KMS-11 (cell line): ENCODE results near the gene CDC73.
"Not testable (repeated sequence)": the region's sequence is repeated elsewhere in the genome, so short reads cannot be mapped to it uniquely, and the experiment has no call there.

ENCODE experiments used
- H2AFZ ChIP-seq: fragments of 200-600 bp; sonication (generic); 2 replicates; pipeline ENCODE4 v1.6.1; 2016; ENCODE audit warnings: antibody characterized with exemption, mixed run types, low read depth
- H3K27ac ChIP-seq: fragments of 200-600 bp; sonication (generic); 2 replicates; pipeline ENCODE4 v1.6.1; 2016; ENCODE audit warnings: mild to moderate bottlenecking, mixed run types
- H3K27me3 ChIP-seq: fragments of 200-600 bp; sonication (generic); 2 replicates; pipeline ENCODE4 v1.6.1; 2017; ENCODE audit warnings: mild to moderate bottlenecking, low read depth, mixed run types, moderate library complexity; ENCODE audit not compliant: insufficient read depth
- H3K36me3 ChIP-seq: fragments of 200-600 bp; sonication (generic); 2 replicates; pipeline ENCODE4 v1.6.1; 2017; ENCODE audit warnings: mild to moderate bottlenecking, mixed run types; ENCODE audit not compliant: insufficient read depth
- H3K4me1 ChIP-seq: fragments of 200-600 bp; sonication (generic); 2 replicates; pipeline ENCODE4 v1.6.1; 2016; ENCODE audit warnings: mild to moderate bottlenecking, low read depth, mixed run types; ENCODE audit not compliant: poor library complexity, severe bottlenecking
- H3K4me2 ChIP-seq: fragments of 200-600 bp; sonication (generic); 2 replicates; pipeline ENCODE4 v1.7.0; 2016; ENCODE audit warnings: mild to moderate bottlenecking, mixed run types
- H3K4me3 ChIP-seq: fragments of 200-600 bp; sonication (generic); IDR thresholded peaks from 2 replicates; pipeline ENCODE4 v1.6.1; 2017; ENCODE audit warnings: low read depth, low read length, mixed read lengths; ENCODE audit not compliant: insufficient read depth
- H3K79me2 ChIP-seq: fragments of 200-600 bp; sonication (generic); 2 replicates; pipeline ENCODE4 v1.6.1; 2016; ENCODE audit warnings: low read depth, mixed run types; ENCODE audit not compliant: insufficient read depth
- H3K9ac ChIP-seq: fragments of 200-600 bp; sonication (generic); 2 replicates; pipeline ENCODE4 v1.6.1; 2016; ENCODE audit warnings: mild to moderate bottlenecking, mixed run types
- H4K20me1 ChIP-seq: fragments of 200-600 bp; sonication (generic); 2 replicates; pipeline ENCODE4 v1.6.1; 2016; ENCODE audit warnings: mild to moderate bottlenecking, mixed run types; ENCODE audit not compliant: insufficient read depth
- CTCF ChIP-seq: fragments of 200-600 bp; sonication (generic); conservative IDR thresholded peaks from 2 replicates; pipeline ENCODE4 v1.6.1; 2017; ENCODE audit warnings: low read depth, mild to moderate bottlenecking, antibody characterized with exemption, low read length, moderate library complexity, mixed read lengths

CDC73 gene

GRCh38 chr1:193260896-193261295 lies 139.1 kb downstream of the CDC73 start:
- Histone ChIP-seq H2AFZ (no peak overlapping the region), H4K20me1 (no peaks in the 10 kb centered on the region)

GRCh38 chr1:193262661-193263060 lies 140.8 kb downstream of the CDC73 start:
- Histone ChIP-seq H3K27me3 (no peaks in the 10 kb centered on the region), H3K4me2 (no peak overlapping the region), H2AFZ (no peak overlapping the region), H3K9ac (no peak overlapping the region), H3K79me2 (no peaks in the 10 kb centered on the region), H3K36me3 (no peaks in the 10 kb centered on the region), H3K4me1 (peaks cover 19% of the 10 kb centered on the region), H4K20me1 (no peaks in the 10 kb centered on the region), H3K4me3 (no peak overlapping the region), H3K27ac (no peak overlapping the region)
- TF ChIP-seq CTCF = no peak

More at GRCh38 chr1:193260896-193261295, 139.1 kb downstream of the CDC73 start:
- H3K9ac ChIP-seq = no peak overlapping the region
- H3K79me2 ChIP-seq = no peaks in the 10 kb centered on the region
- H3K36me3 ChIP-seq = no peaks in the 10 kb centered on the region
- peaks cover 36% of the 10 kb centered on the region for H3K4me1 ChIP-seq
- H3K4me2 ChIP-seq = no peak overlapping the region
- no peak overlapping the region for H3K27ac ChIP-seq
- no peak for TF ChIP-seq CTCF
- no peaks in the 10 kb centered on the region for H3K27me3 ChIP-seq
- H3K4me3 ChIP-seq = no peak overlapping the region

- Histone ChIP-seq H3K79me2 (no peaks in the 10 kb centered on the region), H3K27me3 (no peaks in the 10 kb centered on the region), H4K20me1 (no peaks in the 10 kb centered on the region), H3K9ac (no peak overlapping the region), H3K4me2 (no peak overlapping the region), H2AFZ (no peak overlapping the region), H3K27ac (no peak overlapping the region), H3K4me1 (peaks cover 19% of the 10 kb centered on the region), H3K36me3 (no peaks in the 10 kb centered on the region), H3K4me3 (no peak overlapping the region)
- no peak for TF ChIP-seq CTCF
Observed at GRCh38 chr1:193264313-193265065, 142.7 kb downstream of the CDC73 start.

- no peak overlapping the region for H3K4me2 ChIP-seq
Observed at GRCh38 chr1:193265716-193266115, 143.9 kb downstream of the CDC73 start.

GRCh38 chr1:193266794-193267193 lies 145.0 kb downstream of the CDC73 start:
- H3K27me3 ChIP-seq, H3K4me3 ChIP-seq, H3K36me3 ChIP-seq: not testable (repeated sequence)

More at GRCh38 chr1:193265716-193266115, 143.9 kb downstream of the CDC73 start:
- Histone ChIP-seq H2AFZ (no peak overlapping the region), H3K9ac (no peak overlapping the region), H3K4me3 (no peak overlapping the region), H3K27ac (no peak overlapping the region), H3K4me1 (peaks cover 32% of the 10 kb centered on the region), H3K27me3 (no peaks in the 10 kb centered on the region), H3K36me3 (no peaks in the 10 kb centered on the region), H4K20me1 (no peaks in the 10 kb centered on the region), H3K79me2 (no peaks in the 10 kb centered on the region)
- no peak for TF ChIP-seq CTCF

More at GRCh38 chr1:193266794-193267193, 145.0 kb downstream of the CDC73 start:
- not testable (repeated sequence) for H4K20me1 ChIP-seq, H3K9ac ChIP-seq, H3K27ac ChIP-seq, H2AFZ ChIP-seq, H3K79me2 ChIP-seq, H3K4me2 ChIP-seq
- H3K4me1 ChIP-seq = peaks cover 42% of the 10 kb centered on the region
